ENCODE results near the gene CABP4. TPM values are rescaled to one million over a fixed set of nuclear protein-coding genes. Genes with fewer than 3 reads are reported as not detected.
A peak's percentile ranks its signal among the peaks of the same experiment; 100 is the strongest.

CABP4 gene
- total RNA-seq, 1 experiment from 2014 or later, result not detected

GRCh38 chr11:67489203-67489884, 34.2 kb downstream of the CABP4 start:
- no peak for DNase-seq (ENCODE audit: unreplicated experiment)
- Mint-ChIP-seq H3K9me3 (ENCODE audit: unreplicated experiment) (no peaks in the 10 kb centered on the region), H3K27me3 (ENCODE audit: insufficient read depth, unreplicated experiment) (no peaks in the 10 kb centered on the region), H3K4me1 (ENCODE audit: insufficient read depth, unreplicated experiment) (peaks cover 17% of the 10 kb centered on the region), H3K4me3 (ENCODE audit: unreplicated experiment) (no peak overlapping the region), H3K27ac (ENCODE audit: low read depth, unreplicated experiment) (no peak overlapping the region), H3K36me3 (ENCODE audit: insufficient read depth, unreplicated experiment) (peaks cover 44% of the 10 kb centered on the region)
- ChIA-PET CTCF (interaction anchor here (0.7 kb wide), 1 partner anchor 95 kb away, joined by 4 read pairs; no protein-coding TSS in a partner anchor), POLR2A (interaction anchor here (1.0 to 1.1 kb wide), 2 partner anchors 20 to 26 kb away, joined by 3 to 4 read pairs; no protein-coding TSS in a partner anchor)
- intact Hi-C loops (cut with micrococcal nuclease), result no loop called here
- TF ChIP-seq, protein P1, sequence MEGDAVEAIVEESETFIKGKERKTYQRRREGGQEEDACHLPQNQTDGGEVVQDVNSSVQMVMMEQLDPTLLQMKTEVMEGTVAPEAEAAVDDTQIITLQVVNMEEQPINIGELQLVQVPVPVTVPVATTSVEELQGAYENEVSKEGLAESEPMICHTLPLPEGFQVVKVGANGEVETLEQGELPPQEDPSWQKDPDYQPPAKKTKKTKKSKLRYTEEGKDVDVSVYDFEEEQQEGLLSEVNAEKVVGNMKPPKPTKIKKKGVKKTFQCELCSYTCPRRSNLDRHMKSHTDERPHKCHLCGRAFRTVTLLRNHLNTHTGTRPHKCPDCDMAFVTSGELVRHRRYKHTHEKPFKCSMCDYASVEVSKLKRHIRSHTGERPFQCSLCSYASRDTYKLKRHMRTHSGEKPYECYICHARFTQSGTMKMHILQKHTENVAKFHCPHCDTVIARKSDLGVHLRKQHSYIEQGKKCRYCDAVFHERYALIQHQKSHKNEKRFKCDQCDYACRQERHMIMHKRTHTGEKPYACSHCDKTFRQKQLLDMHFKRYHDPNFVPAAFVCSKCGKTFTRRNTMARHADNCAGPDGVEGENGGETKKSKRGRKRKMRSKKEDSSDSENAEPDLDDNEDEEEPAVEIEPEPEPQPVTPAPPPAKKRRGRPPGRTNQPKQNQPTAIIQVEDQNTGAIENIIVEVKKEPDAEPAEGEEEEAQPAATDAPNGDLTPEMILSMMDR (IDR thresholded peaks at IDR 0.05; ENCODE audit: unreplicated experiment), result no peak
- BruUV-seq (replicated peaks), result no TSS peak

- ChIA-PET CTCF (interaction anchor here (0.8 kb wide), 1 partner anchor 51 kb away, joined by 3 read pairs; no protein-coding TSS in a partner anchor), POLR2A (interaction anchor here (1.1 kb wide), 1 partner anchor 20 kb away, joined by 3 read pairs; no protein-coding TSS in a partner anchor)
- BruUV-seq (replicated peaks), result no TSS peak
- Mint-ChIP-seq H3K4me1 (ENCODE audit: insufficient read depth, unreplicated experiment) (peaks cover 10% of the 10 kb centered on the region), H3K27me3 (ENCODE audit: insufficient read depth, unreplicated experiment) (no peaks in the 10 kb centered on the region), H3K27ac (ENCODE audit: low read depth, unreplicated experiment) (no peak overlapping the region), H3K4me3 (ENCODE audit: unreplicated experiment) (no peak overlapping the region), H3K36me3 (ENCODE audit: insufficient read depth, unreplicated experiment) (peaks cover 47% of the 10 kb centered on the region), H3K9me3 (ENCODE audit: unreplicated experiment) (no peaks in the 10 kb centered on the region)
- intact Hi-C loops (cut with micrococcal nuclease), result no loop called here
- DNase-seq (ENCODE audit: unreplicated experiment), result no peak
- TF ChIP-seq, protein P1 (IDR thresholded peaks at IDR 0.05; ENCODE audit: unreplicated experiment), result no peak
Measured at GRCh38 chr11:67489885-67490726, 35.0 kb downstream of the CABP4 start.

GRCh38 chr11:67490727-67491065, 35.5 kb downstream of the CABP4 start:
- no peak for DNase-seq (ENCODE audit: unreplicated experiment)
- no peak overlapping the region for H3K27ac Mint-ChIP-seq (ENCODE audit: low read depth, unreplicated experiment)
- BruUV-seq (replicated peaks), result TSS peak; percentile 60
- intact Hi-C loops (cut with micrococcal nuclease), result no loop called here
- H3K4me1 Mint-ChIP-seq (ENCODE audit: insufficient read depth, unreplicated experiment), result peaks cover 8% of the 10 kb centered on the region
- POLR2A ChIA-PET, result interaction anchor here (1.4 kb wide), 1 partner anchor 8 kb away, joined by 3 read pairs; the partner anchor contains the start of gene AIP
- H3K4me3 Mint-ChIP-seq (ENCODE audit: unreplicated experiment), result no peak overlapping the region
- TF ChIP-seq, protein P1 (IDR thresholded peaks at IDR 0.05; ENCODE audit: unreplicated experiment), result no peak
- CTCF ChIA-PET, result interaction anchor here (0.8 kb wide), 1 partner anchor 51 kb away, joined by 3 read pairs; no protein-coding TSS in a partner anchor
- no peaks in the 10 kb centered on the region for H3K9me3 Mint-ChIP-seq (ENCODE audit: unreplicated experiment)
- peaks cover 45% of the 10 kb centered on the region for H3K36me3 Mint-ChIP-seq (ENCODE audit: insufficient read depth, unreplicated experiment)
- H3K27me3 Mint-ChIP-seq (ENCODE audit: insufficient read depth, unreplicated experiment), result no peaks in the 10 kb centered on the region
